HG03460 (cell line): ENCODE measurements around the gene DYSF.

Experiments used
- ATAC-seq: cut with Tn5 transposase; IDR thresholded peaks from one replicate; pipeline ENCODE4 v1.9.1; 2021; ENCODE audit not compliant: unreplicated experiment

Gene DYSF

GRCh38 chr2:71455741-71456569, 2.6 kb downstream of the DYSF start:
- no peak for ATAC-seq

- no peak for ATAC-seq
Observed at GRCh38 chr2:71456617-71457016, 3.3 kb downstream of the DYSF start.

DNA sequence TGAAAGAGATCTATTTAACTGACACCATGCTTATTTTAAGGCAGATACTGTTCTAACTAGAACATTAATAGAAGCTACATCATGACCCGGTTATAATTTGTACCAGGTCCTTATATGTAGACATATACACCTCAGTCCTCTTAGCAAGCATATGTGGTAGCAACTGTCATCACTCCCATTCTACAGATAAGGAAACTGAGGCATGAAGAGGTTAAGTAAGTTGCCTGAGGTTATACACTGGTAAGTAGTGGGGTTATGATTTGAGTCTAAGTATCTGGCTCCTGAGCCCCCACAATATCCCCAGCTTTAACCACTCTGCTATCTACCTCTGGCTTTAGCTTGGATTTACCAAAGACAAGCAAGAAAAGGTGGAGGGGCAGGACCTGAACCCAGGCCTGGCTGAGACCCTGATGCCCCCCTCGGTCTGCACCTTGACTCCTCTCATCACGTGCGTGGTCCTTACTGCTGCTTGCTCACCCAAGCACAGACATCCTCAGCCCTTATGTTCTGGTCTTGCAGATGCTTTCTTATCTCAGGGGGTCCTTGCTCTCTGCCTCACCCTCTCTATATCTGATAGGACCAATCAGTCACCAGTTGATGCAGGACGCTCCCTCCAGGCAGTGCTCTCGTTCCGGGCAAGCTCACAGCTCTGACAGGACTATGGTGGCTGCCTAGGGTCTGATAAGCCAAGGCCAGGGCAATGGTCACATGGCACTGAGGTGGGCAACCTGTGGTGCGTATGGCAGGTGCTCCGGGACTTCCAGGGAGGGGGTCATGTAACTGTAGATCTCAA, 4.0 kb downstream of the DYSF start:
- no peak for ATAC-seq

DNA sequence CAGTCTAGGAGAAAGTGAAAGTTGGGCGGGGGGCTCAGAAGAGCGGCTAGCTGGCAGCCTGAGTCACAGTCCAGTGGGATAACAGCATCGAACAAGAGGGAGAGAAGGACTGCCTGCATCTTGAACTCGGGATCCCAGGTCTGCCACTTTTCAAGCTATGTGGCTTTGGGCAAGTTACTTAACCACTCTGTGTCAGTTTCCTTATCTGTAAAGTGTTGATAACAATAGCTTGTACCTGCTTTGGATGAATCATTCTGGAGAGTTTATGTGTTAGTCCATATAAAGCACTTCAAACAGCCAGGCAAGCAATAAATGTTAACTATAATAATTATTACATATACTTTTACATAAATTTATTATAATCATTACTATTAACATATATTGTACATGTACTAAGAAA, 4.6 kb downstream of the DYSF start:
- no peak for ATAC-seq

GRCh38 chr2:71458413-71459083, 5.2 kb downstream of the DYSF start:
- no peak for ATAC-seq

DNA sequence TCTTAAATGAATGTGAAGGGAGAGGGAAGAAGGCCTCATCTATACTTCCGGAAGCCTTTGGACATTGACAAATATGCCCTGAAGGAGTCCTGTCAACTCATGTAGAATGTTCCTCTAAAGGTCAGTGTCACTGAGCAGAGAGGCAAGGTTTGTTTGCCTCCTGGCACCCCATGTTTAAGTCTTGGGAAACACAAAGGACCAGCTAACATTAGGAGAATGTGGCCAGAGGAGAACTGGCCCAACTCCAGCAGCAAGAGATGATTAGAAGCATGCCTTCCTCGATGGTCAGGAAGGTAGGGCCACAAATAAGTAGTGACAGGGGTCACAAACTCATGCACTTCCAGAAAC, 5.7 kb downstream of the DYSF start:
- no peak for ATAC-seq

DNA sequence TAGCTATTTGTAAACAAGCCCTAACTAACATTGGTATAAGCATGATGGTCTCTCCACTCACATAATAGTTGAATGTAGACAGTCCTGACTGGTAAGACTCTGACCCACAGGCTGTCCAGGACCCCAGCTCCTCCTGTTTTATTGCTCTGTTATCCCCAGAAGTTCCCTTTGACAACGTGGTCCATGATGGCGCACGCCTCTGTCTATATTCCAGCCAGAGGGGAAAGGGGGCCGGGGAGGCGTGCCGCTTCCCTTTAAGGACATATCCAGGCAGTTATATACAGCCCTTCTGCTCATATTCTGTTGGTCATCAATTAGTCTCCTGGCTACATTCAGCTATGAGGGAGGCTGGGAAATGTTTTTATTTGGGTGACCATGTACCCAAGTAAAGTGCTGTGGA, 6.7 kb downstream of the DYSF start:
- no peak for ATAC-seq

- ATAC-seq = no peak
Observed at GRCh38 chr2:71460595-71461303, 7.4 kb downstream of the DYSF start.

- ATAC-seq = no peak
Observed at GRCh38 chr2:71461304-71461671, 7.9 kb downstream of the DYSF start.

DNA sequence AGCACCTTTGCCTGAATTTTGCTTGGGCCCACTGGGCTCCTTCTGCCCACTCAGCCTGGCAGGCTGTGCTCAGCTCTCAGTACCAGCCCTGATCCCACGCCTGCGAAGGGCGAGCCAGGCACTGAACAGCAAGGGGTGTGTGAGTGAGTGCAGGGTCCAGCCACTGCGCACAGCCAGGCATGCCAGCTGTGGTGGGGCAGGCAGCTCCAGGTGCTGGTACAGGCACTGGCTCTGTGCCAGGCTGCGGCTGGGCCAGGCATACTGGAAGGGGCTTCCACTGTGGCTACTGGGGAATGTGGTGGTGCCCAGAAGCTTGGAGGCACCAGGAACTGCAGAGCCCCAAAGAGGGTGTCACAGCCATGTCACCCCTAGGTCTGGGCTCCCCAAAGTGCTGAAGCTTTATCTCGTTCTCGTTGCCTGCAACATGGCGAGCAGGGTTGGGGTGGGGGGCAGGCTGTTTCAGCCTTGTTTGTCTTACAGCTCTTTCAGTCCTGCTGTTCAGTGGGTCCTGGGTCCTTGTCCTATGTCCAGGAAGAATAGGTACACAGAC, 8.8 kb downstream of the DYSF start:
- no peak for ATAC-seq

GRCh38 chr2:71462641-71463341, 9.4 kb downstream of the DYSF start:
- ATAC-seq = no peak

GRCh38 chr2:71463342-71463654, 9.9 kb downstream of the DYSF start:
- ATAC-seq = no peak

GRCh38 chr2:71464389-71464788, 11.0 kb downstream of the DYSF start:
- ATAC-seq = no peak

GRCh38 chr2:71465356-71465755, 12.0 kb downstream of the DYSF start:
- ATAC-seq = no peak

DNA sequence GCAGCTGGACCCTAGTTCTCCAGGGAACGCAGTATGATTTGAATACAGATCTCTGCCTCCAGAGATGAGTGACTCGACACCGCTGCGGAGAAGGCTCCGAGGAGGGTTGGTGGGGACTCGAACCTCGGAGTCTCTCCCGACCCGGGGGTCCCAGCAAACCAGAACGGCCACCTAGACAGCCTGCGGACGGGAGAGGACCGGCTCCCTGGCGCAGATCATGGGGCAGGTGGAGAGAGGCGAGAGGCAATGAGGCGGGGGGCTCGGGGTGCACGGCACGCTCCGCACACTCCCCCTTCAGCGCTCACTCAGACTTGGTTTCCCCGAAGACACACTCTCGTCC, 12.6 kb downstream of the DYSF start:
- no peak for ATAC-seq

DNA sequence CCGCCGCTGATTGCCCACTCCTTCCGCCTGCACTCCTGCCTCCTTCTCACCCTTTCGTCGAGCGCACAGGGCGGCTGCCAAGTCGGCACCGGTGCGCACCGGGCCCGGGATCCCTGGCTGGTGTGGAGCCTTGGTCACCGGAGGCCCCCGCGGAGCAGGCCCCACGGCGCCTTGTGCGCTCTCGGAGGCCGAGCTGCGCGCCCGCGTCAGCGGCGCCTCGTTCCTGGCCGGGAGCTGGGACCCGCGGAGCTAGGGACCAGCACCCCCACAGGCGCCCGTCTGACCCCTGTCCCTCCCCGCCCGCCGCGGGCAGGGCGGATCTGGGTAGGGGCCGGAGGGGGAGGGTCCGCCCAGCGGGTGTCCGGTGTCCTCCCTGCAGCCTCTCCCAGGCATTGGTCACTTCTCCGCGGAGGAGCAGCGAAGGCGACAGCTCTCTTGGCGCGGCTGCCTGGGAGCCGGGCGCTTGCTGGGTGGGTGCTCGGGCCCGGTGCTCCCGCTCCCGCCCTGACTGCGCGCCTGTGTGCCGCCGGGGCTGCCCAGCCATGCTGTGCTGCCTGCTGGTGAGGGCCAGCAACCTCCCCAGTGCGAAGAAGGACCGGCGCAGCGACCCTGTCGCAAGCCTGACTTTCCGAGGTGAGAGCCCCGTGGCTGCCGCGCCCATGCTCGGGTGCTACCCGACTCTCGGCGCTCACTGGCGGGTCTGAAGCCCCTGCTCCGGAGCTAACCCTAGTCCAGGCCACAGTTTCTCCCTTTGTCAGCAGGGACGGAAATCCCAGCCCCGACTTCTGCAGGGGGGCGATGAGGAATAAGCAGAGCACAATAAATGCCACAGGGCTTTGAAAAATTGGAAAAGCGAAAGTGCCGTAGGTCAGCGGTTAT, 13.2 kb downstream of the DYSF start:
- no peak for ATAC-seq

- ATAC-seq = no peak
Observed at GRCh38 chr2:71467180-71467815, 13.9 kb downstream of the DYSF start.

GRCh38 chr2:71468279-71469015, 15.1 kb downstream of the DYSF start:
- no peak for ATAC-seq
